C4-2B (cell line): ENCODE measurements around the gene PRSS33.

Experiments used
- ZFX ChIP-seq: fragments of 450-650 bp; IDR thresholded peaks from 2 replicates; pipeline ENCODE4 v1.6.1; 2017
- TF ChIP-seq, protein P1 (sequence below): fragments of 450-650 bp; conservative IDR thresholded peaks from 2 replicates; pipeline ENCODE4 v1.5.1; 2017; ENCODE audit warnings: mild to moderate bottlenecking

DNA sequence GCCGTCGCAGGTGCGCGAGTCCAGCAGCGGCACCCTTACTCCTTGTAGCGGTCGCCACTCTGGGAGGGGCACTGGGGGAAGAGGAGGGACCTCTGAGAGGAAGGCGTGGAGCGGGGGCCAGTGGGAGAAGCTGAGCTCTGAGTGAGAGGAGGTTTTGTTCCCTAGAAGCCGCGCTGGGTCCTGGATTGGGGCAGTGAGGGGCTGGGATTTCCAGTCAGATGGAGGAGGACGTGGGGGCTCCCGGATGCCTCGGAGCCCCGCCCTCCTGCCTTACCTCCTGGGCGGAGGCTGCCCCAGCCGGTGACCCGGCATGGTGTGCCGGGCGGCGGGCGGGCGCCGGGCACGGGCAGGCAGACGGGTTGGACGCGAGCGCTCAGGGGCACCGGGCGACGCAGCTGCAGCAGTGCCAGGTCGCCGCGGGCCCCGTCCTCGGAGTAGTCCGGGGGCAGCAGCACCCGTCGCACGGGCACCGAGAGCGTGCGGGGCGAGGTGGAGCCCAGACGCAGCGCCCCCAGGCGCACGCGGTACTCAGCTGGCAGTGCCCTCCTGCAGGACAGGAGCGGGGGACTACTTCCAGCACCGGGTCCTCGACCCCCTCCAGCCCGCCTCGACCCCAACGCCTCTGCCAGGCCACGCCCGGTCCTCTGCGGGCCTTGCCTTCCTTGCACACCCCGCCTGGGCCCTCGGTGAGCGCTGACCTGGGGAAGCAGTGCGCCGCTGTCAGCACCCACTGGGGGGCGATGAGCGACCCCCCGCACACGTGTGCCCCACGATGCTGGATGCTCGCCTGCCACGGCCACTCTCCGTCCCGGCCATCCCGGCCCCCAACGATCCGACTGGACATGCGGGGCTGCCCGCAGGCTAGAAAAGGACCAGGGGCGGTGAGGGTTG, 2.0 kb downstream of the PRSS33 start:
- TF ChIP-seq, protein P1, sequence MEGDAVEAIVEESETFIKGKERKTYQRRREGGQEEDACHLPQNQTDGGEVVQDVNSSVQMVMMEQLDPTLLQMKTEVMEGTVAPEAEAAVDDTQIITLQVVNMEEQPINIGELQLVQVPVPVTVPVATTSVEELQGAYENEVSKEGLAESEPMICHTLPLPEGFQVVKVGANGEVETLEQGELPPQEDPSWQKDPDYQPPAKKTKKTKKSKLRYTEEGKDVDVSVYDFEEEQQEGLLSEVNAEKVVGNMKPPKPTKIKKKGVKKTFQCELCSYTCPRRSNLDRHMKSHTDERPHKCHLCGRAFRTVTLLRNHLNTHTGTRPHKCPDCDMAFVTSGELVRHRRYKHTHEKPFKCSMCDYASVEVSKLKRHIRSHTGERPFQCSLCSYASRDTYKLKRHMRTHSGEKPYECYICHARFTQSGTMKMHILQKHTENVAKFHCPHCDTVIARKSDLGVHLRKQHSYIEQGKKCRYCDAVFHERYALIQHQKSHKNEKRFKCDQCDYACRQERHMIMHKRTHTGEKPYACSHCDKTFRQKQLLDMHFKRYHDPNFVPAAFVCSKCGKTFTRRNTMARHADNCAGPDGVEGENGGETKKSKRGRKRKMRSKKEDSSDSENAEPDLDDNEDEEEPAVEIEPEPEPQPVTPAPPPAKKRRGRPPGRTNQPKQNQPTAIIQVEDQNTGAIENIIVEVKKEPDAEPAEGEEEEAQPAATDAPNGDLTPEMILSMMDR = no peak; the same call in 1 of the 2 replicates
- no peak for TF ChIP-seq ZFX
